ENCODE data around the gene PDXDC1.
"Not testable (repeated sequence)": the region's sequence is repeated elsewhere in the genome, so short reads cannot be mapped to it uniquely, and the experiment has no call there.

DNA sequence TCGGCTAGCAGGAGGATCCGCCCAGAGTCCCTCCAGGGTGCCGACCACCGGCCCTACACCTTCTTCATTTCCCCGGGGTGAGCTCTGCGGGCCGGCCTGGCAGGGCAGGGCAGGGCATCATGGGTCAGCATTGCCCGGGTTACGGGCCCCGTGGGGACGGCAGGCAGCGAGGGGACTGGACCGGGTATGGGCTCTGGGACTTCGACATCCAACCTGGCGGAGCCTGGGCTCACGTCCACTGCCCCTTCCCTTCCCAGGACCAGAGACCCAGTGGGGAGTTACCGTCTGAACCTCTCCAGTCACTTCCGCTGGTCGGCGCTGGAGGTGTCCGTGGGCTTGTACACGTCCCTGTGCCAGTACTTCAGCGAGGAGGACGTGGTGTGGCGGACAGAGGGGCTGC is 44.6 kb upstream of the PDXDC1 start:
- TF ChIP-seq BACH2 (CRISPR knock-in tag; IDR thresholded peaks at IDR 0.05; ENCODE audit: borderline replicate concordance); ESRRG (CRISPR knock-in tag; IDR thresholded peaks at IDR 0.05); CSRNP3 (CRISPR knock-in tag; IDR thresholded peaks at IDR 0.05); ZNF8 (CRISPR knock-in tag; IDR thresholded peaks at IDR 0.05); ZFP3 (CRISPR knock-in tag; IDR thresholded peaks at IDR 0.05); ZC3H10 (CRISPR knock-in tag; IDR thresholded peaks at IDR 0.05); RARB (CRISPR knock-in tag; IDR thresholded peaks at IDR 0.05); TOX (CRISPR knock-in tag; IDR thresholded peaks at IDR 0.05; ENCODE audit: borderline replicate concordance); ZFP30 (CRISPR knock-in tag; IDR thresholded peaks at IDR 0.05): not testable (repeated sequence)
- TF ChIP-seq, protein P1, sequence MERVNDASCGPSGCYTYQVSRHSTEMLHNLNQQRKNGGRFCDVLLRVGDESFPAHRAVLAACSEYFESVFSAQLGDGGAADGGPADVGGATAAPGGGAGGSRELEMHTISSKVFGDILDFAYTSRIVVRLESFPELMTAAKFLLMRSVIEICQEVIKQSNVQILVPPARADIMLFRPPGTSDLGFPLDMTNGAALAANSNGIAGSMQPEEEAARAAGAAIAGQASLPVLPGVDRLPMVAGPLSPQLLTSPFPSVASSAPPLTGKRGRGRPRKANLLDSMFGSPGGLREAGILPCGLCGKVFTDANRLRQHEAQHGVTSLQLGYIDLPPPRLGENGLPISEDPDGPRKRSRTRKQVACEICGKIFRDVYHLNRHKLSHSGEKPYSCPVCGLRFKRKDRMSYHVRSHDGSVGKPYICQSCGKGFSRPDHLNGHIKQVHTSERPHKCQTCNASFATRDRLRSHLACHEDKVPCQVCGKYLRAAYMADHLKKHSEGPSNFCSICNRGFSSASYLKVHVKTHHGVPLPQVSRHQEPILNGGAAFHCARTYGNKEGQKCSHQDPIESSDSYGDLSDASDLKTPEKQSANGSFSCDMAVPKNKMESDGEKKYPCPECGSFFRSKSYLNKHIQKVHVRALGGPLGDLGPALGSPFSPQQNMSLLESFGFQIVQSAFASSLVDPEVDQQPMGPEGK (CRISPR knock-in tag; IDR thresholded peaks at IDR 0.05; ENCODE audit: borderline replicate concordance): not testable (repeated sequence)
- TF ChIP-seq, protein P2, sequence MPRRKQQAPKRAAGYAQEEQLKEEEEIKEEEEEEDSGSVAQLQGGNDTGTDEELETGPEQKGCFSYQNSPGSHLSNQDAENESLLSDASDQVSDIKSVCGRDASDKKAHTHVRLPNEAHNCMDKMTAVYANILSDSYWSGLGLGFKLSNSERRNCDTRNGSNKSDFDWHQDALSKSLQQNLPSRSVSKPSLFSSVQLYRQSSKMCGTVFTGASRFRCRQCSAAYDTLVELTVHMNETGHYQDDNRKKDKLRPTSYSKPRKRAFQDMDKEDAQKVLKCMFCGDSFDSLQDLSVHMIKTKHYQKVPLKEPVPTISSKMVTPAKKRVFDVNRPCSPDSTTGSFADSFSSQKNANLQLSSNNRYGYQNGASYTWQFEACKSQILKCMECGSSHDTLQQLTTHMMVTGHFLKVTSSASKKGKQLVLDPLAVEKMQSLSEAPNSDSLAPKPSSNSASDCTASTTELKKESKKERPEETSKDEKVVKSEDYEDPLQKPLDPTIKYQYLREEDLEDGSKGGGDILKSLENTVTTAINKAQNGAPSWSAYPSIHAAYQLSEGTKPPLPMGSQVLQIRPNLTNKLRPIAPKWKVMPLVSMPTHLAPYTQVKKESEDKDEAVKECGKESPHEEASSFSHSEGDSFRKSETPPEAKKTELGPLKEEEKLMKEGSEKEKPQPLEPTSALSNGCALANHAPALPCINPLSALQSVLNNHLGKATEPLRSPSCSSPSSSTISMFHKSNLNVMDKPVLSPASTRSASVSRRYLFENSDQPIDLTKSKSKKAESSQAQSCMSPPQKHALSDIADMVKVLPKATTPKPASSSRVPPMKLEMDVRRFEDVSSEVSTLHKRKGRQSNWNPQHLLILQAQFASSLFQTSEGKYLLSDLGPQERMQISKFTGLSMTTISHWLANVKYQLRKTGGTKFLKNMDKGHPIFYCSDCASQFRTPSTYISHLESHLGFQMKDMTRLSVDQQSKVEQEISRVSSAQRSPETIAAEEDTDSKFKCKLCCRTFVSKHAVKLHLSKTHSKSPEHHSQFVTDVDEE (CRISPR knock-in tag; IDR thresholded peaks at IDR 0.05): not testable (repeated sequence)

Data from SK-N-SH treated with all-trans-retinoic acid at 6 μM for 48 hours (cell line).